Common myeloid progenitor, CD34-positive (primary cell): ENCODE measurements around the gene TOMM40.

Experiments
- CTCF ChIA-PET: fragments of 350-600 bp; sonication (Branson Sonifier 250); formaldehyde crosslinking; loops from one replicate; lab custom pipeline; 2021; ENCODE audit warnings: antibody characterized with exemption; lab: Charles Lee
- POLR2A ChIA-PET: fragments of 350-600 bp; sonication (Branson Sonifier 250); formaldehyde crosslinking; loops from one replicate; lab custom pipeline; 2021; ENCODE audit warnings: antibody characterized with exemption; lab: Charles Lee
- DNase-seq, 3 donors: peaks; one replicate each; pipeline versions ENCODE4 v3.0.0 to v3.0.0-alpha.2; 2013
- H3K27ac ChIP-seq, 2 experiments: 1 replicate in 1 of 2; 2 replicates in 1 of 2; pipeline ENCODE4 v1.7.0; 2013; ENCODE audit warnings: inconsistent platforms in 2 of 2, low read length in 2 of 2, mild to moderate bottlenecking in 2 of 2, low read depth in 1 of 2, moderate library complexity in 1 of 2; ENCODE audit not compliant: severe bottlenecking in 2 of 2, insufficient read depth in 1 of 2, poor library complexity in 1 of 2
- H3K27me3 ChIP-seq, 5 experiments: replicated peaks in 2 of 5; 1 replicate in 3 of 5; 2 replicates in 2 of 5; pipeline versions ENCODE4 v1.6.1 to v1.7.0; 2013; ENCODE audit warnings: low read length in 4 of 5, mild to moderate bottlenecking in 2 of 5, moderate library complexity in 2 of 5, inconsistent platforms in 1 of 5; ENCODE audit not compliant: insufficient read depth in 5 of 5, control insufficient read depth in 4 of 5
- H3K36me3 ChIP-seq, 4 experiments: 1 replicate in 2 of 4; 2 replicates in 2 of 4; pipeline versions ENCODE4 v1.6.1 to v1.7.0; 2013; ENCODE audit warnings: low read length in 3 of 4, control low read depth in 1 of 4, mild to moderate bottlenecking in 1 of 4; ENCODE audit not compliant: control insufficient read depth in 4 of 4, insufficient read depth in 4 of 4
- H3K4me1 ChIP-seq, 4 experiments: 1 replicate in 3 of 4; 2 replicates in 1 of 4; pipeline versions ENCODE4 v1.6.1 to v1.7.1; 2013; ENCODE audit warnings: low read length in 3 of 4, mild to moderate bottlenecking in 3 of 4, control low read depth in 1 of 4, inconsistent platforms in 1 of 4, moderate library complexity in 1 of 4; ENCODE audit not compliant: control insufficient read depth in 4 of 4, insufficient read depth in 4 of 4; ENCODE audit errors: control extremely low read depth in 1 of 4
- H3K4me3 ChIP-seq, 7 experiments: 1 replicate in 4 of 7; 2 replicates in 3 of 7; pipeline versions ENCODE4 v1.5.1 to v1.7.0; 2013; ENCODE audit warnings: mild to moderate bottlenecking in 7 of 7, low read length in 6 of 7, moderate library complexity in 6 of 7, inconsistent platforms in 2 of 7, low read depth in 2 of 7, control low read depth in 1 of 7; ENCODE audit not compliant: insufficient read depth in 4 of 7, control insufficient read depth in 1 of 7; ENCODE audit errors: extremely low read depth in 1 of 7
- H3K9me3 ChIP-seq, 5 experiments: 1 replicate in 4 of 5; 2 replicates in 1 of 5; pipeline versions ENCODE4 v1.6.1 to v1.7.1; 2013; ENCODE audit warnings: low read length in 4 of 5, mild to moderate bottlenecking in 2 of 5, inconsistent platforms in 1 of 5, low read depth in 1 of 5, moderate library complexity in 1 of 5; ENCODE audit not compliant: control insufficient read depth in 4 of 5, insufficient read depth in 2 of 5; ENCODE audit errors: control extremely low read depth in 1 of 5
- WGBS: methylation state at CpG from one replicate; pipeline ENCODE4 v1.1.5; 2013; ENCODE audit not compliant: insufficient coverage; 5-methylcytosine and 5-hydroxymethylcytosine counted together

TOMM40 gene

GRCh38 chr19:44903602-44904425 is 12.8 kb downstream of the TOMM40 start:
- WGBS: 35% methylated on average over 23 of the region's 24 CpGs
- peak; percentile 49 to 73 (median 70) for DNase-seq
- no peaks in the 10 kb centered on the region for H3K9me3 ChIP-seq
- peaks cover 0 to 13% (median 10%) of the 10 kb centered on the region in 4 experiments for H3K4me1 ChIP-seq
- H3K36me3 ChIP-seq: peaks cover 5 to 49% (median 23%) of the 10 kb centered on the region in 4 experiments
- no peak overlapping the region for H3K27ac ChIP-seq
- no peak overlapping the region for H3K4me3 ChIP-seq
- CTCF ChIA-PET: interaction anchor here (0.7 to 7.9 kb wide), 11 partner anchors 10 to 161 kb away, joined by 3 to 102 read pairs (median 4); partner anchors contain the start of gene CLPTM1
- peaks cover 0 to 23% (median 4%) of the 10 kb centered on the region in 5 experiments for H3K27me3 ChIP-seq
- POLR2A ChIA-PET: no interaction called here

DNA sequence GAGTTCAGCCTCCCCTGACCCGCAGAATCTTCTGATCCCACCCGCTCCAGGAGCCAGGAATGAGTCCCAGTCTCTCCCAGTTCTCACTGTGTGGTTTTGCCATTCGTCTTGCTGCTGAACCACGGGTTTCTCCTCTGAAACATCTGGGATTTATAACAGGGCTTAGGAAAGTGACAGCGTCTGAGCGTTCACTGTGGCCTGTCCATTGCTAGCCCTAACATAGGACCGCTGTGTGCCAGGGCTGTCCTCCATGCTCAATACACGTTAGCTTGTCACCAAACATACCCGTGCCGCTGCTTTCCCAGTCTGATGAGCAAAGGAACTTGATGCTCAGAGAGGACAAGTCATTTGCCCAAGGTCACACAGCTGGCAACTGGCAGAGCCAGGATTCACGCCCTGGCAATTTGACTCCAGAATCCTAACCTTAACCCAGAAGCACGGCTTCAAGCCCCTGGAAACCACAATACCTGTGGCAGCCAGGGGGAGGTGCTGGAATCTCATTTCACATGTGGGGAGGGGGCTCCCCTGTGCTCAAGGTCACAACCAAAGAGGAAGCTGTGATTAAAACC is 13.5 kb downstream of the TOMM40 start:
- CTCF ChIA-PET: interaction anchor here (0.7 to 7.9 kb wide), 11 partner anchors 9 to 161 kb away, joined by 3 to 102 read pairs (median 4); partner anchors contain the start of gene CLPTM1
- WGBS: 90% methylated on average over 11 of the region's 12 CpGs
- POLR2A ChIA-PET: interaction anchor here (0.6 kb wide), 1 partner anchor 33 kb away, joined by 3 read pairs; no protein-coding TSS in a partner anchor

DNA sequence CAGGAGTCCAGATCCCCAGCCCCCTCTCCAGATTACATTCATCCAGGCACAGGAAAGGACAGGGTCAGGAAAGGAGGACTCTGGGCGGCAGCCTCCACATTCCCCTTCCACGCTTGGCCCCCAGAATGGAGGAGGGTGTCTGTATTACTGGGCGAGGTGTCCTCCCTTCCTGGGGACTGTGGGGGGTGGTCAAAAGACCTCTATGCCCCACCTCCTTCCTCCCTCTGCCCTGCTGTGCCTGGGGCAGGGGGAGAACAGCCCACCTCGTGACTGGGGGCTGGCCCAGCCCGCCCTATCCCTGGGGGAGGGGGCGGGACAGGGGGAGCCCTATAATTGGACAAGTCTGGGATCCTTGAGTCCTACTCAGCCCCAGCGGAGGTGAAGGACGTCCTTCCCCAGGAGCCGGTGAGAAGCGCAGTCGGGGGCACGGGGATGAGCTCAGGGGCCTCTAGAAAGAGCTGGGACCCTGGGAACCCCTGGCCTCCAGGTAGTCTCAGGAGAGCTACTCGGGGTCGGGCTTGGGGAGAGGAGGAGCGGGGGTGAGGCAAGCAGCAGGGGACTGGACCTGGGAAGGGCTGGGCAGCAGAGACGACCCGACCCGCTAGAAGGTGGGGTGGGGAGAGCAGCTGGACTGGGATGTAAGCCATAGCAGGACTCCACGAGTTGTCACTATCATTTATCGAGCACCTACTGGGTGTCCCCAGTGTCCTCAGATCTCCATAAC is 14.5 kb downstream of the TOMM40 start, which contains the start of gene APOE:
APOE (plus strand) TSS at position 360 of the 724 bp plus-strand sequence. CDS start 829 bp downstream, outside the sequence.
- ChIA-PET POLR2A (interaction anchor here (0.5 to 0.6 kb wide), 3 partner anchors 11 to 35 kb away, joined by 3 to 7 read pairs (median 5); no protein-coding TSS in a partner anchor), CTCF (interaction anchor here (0.6 to 7.9 kb wide), 8 partner anchors 11 to 160 kb away, joined by 3 to 102 read pairs (median 4); partner anchors contain the start of gene CLPTM1)
- DNase-seq: peak in 1 of 3 donors; percentile 13
- 2% methylated on average over 14 of the region's 20 CpGs for WGBS
- Histone ChIP-seq H3K4me1 (peaks cover 0 to 15% (median 13%) of the 10 kb centered on the region in 4 experiments), H3K36me3 (peaks cover 2 to 37% (median 16%) of the 10 kb centered on the region in 4 experiments), H3K27ac (peak within 1 kb of the TSS in 1 of 2 experiments; percentile 66), H3K4me3 (peak within 1 kb of the TSS in 3 of 7 experiments; percentile 11 to 39 (median 28)), H3K27me3 (peaks cover 0 to 23% (median 4%) of the 10 kb centered on the region in 5 experiments), H3K9me3 (no peaks in the 10 kb centered on the region)

More for the DNA sequence above, 13.5 kb downstream of the TOMM40 start:
- peaks cover 0 to 13% (median 10%) of the 10 kb centered on the region in 4 experiments for H3K4me1 ChIP-seq
- H3K27me3 ChIP-seq: peaks cover 0 to 23% (median 4%) of the 10 kb centered on the region in 5 experiments
- H3K9me3 ChIP-seq: no peaks in the 10 kb centered on the region
- H3K4me3 ChIP-seq: no peak overlapping the region
- peaks cover 5 to 47% (median 21%) of the 10 kb centered on the region in 4 experiments for H3K36me3 ChIP-seq
- peak in 2 of 3 donors; percentile 38 to 40 for DNase-seq
- H3K27ac ChIP-seq: no peak overlapping the region

DNA sequence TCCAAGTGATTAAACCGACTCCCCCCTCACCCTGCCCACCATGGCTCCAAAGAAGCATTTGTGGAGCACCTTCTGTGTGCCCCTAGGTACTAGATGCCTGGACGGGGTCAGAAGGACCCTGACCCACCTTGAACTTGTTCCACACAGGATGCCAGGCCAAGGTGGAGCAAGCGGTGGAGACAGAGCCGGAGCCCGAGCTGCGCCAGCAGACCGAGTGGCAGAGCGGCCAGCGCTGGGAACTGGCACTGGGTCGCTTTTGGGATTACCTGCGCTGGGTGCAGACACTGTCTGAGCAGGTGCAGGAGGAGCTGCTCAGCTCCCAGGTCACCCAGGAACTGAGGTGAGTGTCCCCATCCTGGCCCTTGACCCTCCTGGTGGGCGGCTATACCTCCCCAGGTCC is 16.6 kb downstream of the TOMM40 start:
- H3K27me3 ChIP-seq: peaks cover 0 to 23% (median 4%) of the 10 kb centered on the region in 5 experiments
- DNase-seq: no peak
- H3K4me1 ChIP-seq: peaks cover 0 to 22% (median 20%) of the 10 kb centered on the region in 4 experiments
- no peak overlapping the region for H3K4me3 ChIP-seq
- H3K9me3 ChIP-seq: no peaks in the 10 kb centered on the region
- no peak overlapping the region for H3K27ac ChIP-seq
- 98% methylated on average over 11 of the region's 12 CpGs for WGBS
- POLR2A ChIA-PET: no interaction called here
- peaks cover 0 to 19% (median 3%) of the 10 kb centered on the region in 4 experiments for H3K36me3 ChIP-seq
- CTCF ChIA-PET: interaction anchor here (1.0 to 10.3 kb wide), 3 partner anchors 18 to 48 kb away, joined by 4 to 72 read pairs (median 11); no protein-coding TSS in a partner anchor

- H3K27ac ChIP-seq: no peak overlapping the region
- peaks cover 0 to 13% (median under 1%) of the 10 kb centered on the region in 4 experiments for H3K36me3 ChIP-seq
- ChIA-PET CTCF (interaction anchor here (1.0 to 10.3 kb wide), 3 partner anchors 18 to 48 kb away, joined by 4 to 72 read pairs (median 11); no protein-coding TSS in a partner anchor), POLR2A (no interaction called here)
- H3K4me1 ChIP-seq: peaks cover 0 to 27% (median 21%) of the 10 kb centered on the region in 4 experiments
- 97% methylated on average over 40 of the region's 46 CpGs for WGBS
- H3K4me3 ChIP-seq: no peak overlapping the region
- no peaks in the 10 kb centered on the region for H3K9me3 ChIP-seq
- DNase-seq: no peak
- H3K27me3 ChIP-seq: peaks cover 0 to 23% (median 4%) of the 10 kb centered on the region in 5 experiments
Measured at GRCh38 chr19:44908074-44908835, 17.2 kb downstream of the TOMM40 start.
